ENCODE data around the gene LRPAP1.
A peak's percentile ranks its signal among the peaks of the same experiment; 100 is the strongest.
"Not testable (repeated sequence)": the region's sequence is repeated elsewhere in the genome, so short reads cannot be mapped to it uniquely, and the experiment has no call there.

Gene LRPAP1

DNA sequence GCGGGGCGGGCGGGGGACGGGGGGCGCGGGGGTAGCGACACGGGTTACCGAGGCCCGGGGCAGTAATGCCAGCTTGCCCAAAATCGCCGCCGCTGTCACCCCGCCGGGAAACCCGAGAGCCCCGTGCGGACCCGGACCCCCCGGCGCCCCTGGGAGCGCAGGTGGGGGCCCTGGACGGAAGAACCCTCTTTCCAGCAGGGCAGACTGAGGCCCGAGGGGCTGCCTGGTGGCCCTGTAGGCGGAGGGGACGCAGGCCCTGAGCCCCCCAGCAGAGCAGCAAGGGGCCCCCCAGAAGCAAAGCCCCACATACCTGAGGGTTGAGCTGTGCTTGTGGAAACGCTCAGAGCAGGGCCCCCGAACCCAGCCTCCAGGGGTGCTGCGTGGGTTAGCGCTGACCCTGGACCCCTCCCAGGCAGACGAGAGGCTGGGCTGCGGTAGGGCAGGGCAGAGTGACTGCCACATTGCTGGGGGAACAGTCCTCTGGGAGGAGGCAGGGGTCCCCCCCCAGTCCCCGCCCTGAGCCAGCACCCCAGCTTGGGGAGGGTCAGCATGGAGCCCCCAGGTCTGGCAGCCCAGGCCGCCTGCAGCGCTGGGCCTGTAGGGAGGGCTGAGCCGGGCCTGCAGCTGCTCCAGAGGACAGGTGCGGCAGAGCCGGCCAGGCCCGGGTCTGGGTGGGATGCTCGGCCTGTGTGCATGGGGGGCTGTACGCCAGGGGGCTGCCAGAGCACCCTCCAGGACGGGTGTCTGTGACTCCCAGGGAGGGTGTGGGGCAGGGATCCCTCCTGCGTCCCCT lies 68.5 kb downstream of the LRPAP1 start:
- H3K4me3 ChIP-seq (replicated peaks; ENCODE audit: low read depth, low read length) = no peak overlapping the region
- no peak for TF ChIP-seq CTCF (IDR thresholded peaks at IDR 0.05; ENCODE audit: low read length, missing control alignments)
- DNase-seq (ENCODE audit: low read depth) = no peak

- H3K4me3 ChIP-seq (replicated peaks; ENCODE audit: low read depth, low read length) = no peak within 1 kb of the TSS
- DNase-seq (ENCODE audit: low read depth) = no peak
- no peak for TF ChIP-seq CTCF (IDR thresholded peaks at IDR 0.05; ENCODE audit: low read length, missing control alignments)
These were observed 69.3 kb downstream of the LRPAP1 start, which contains the start of gene DOK7 for GRCh38 chr4:3462790-3463415. TSS of gene DOK7 (plus strand) at chr4:3463306. CDS start at chr4:3463376, 70 bp downstream.

DNA sequence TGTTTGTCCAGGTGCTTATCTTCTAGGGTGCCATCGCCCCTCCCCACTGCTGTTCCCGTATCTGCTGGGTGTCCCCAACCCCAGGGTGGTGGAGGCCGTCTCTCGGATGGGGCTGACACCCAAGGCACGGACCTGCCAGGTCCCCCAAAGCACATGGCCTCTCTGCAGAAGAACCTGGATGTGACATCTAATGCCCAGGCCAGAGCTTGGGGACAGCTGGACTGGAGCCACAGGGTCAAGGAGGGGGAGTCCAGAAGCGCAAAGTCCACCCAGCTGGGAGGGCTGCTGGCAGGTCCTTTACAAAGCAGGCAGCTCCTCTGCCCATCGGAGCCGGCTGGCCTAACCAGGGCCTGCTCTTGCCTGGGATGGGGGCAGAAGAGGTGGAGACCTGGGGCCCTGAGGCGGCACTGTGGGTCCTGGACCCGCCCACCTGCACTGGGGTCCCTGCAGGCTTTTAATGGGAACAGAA lies 69.9 kb downstream of the LRPAP1 start:
- H3K4me3 ChIP-seq (replicated peaks; ENCODE audit: low read depth, low read length) = no peak overlapping the region

GRCh38 chr4:3461515-3462291 lies 70.5 kb downstream of the LRPAP1 start:
- peak; percentile 20 for DNase-seq (ENCODE audit: low read depth)
- no peak for TF ChIP-seq CTCF (IDR thresholded peaks at IDR 0.05; ENCODE audit: low read length, missing control alignments)
- H3K4me3 ChIP-seq (replicated peaks; ENCODE audit: low read depth, low read length) = no peak overlapping the region

More for the DNA sequence above, 69.9 kb downstream of the LRPAP1 start:
- TF ChIP-seq CTCF (IDR thresholded peaks at IDR 0.05; ENCODE audit: low read length, missing control alignments) = no peak
- DNase-seq (ENCODE audit: low read depth) = no peak

DNA sequence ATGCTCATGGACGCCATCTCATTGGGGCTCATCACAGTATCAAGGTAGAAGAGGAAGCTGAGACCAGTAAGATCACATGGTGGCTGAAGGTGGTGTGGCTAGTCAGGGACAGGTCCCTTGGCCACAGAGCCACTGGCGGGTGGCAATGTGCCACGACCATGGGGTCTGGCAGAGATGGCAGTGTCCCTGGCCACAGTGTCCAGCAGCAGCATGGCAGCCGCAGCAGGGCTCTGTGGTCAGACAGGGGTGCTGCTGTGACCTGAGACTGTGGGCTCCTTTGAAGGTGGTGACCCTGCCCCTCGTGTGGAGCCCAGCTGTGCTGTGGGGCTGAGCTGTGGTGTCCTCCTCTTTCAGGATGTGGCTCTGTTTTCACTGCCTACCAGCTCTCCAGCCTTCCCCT lies 71.3 kb downstream of the LRPAP1 start:
- H3K4me3 ChIP-seq (replicated peaks; ENCODE audit: low read depth, low read length) = no peak overlapping the region
- DNase-seq (ENCODE audit: low read depth) = no peak
- no peak for TF ChIP-seq CTCF (IDR thresholded peaks at IDR 0.05; ENCODE audit: low read length, missing control alignments)

DNA sequence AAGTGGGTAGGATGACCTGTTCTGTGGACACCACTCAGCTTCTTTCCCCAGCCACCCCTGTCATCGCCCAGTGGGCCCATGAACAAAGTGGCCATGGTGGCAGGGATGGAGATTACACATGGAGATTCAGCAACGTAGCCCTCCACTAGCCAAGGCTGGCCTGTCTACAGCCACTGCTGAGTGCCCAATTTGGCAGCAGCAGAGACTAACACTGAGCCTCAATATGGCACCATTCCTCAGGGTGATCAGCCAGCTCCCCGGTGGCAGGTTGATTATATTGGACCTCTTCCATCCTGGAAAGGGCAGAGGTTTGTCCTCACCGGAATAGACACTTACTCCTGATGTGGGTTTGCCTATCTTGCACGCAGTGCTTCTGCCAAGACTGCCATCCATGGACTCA lies 73.1 kb downstream of the LRPAP1 start:
- H3K4me3 ChIP-seq (replicated peaks; ENCODE audit: low read depth, low read length); DNase-seq (ENCODE audit: low read depth): not testable (repeated sequence)

- TF ChIP-seq CTCF (IDR thresholded peaks at IDR 0.05; ENCODE audit: low read length, missing control alignments) = no peak
- no peak for DNase-seq (ENCODE audit: low read depth)
- no peak overlapping the region for H3K4me3 ChIP-seq (replicated peaks; ENCODE audit: low read depth, low read length)
These were observed 73.9 kb downstream of the LRPAP1 start for GRCh38 chr4:3458371-3458770.

DNA sequence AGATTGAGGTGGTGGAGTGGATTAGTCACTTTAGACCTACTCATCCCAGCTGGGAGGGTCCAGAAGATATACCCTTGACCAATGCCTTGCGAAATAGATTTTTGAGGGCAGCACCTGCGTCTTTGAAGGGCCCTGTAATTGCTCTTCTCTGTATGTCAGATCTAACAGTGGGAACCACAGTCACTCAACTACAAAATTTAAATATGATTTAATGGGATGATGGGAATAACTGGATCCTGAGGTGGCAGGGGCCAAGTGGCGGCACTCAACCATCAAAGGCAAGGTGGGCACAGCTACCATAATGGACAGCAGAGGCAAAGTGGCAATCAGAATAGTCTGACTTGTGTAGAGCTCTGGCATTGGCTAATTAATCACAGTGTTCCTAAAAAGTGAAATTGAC lies 76.6 kb downstream of the LRPAP1 start:
- not testable (repeated sequence) for H3K4me3 ChIP-seq (replicated peaks; ENCODE audit: low read depth, low read length); DNase-seq (ENCODE audit: low read depth)
